GM19043 (cell line): ENCODE results near the gene APBB1IP.
"Not testable (repeated sequence)": the region's sequence is repeated elsewhere in the genome, so short reads cannot be mapped to it uniquely, and the experiment has no call there.

Source experiments
- ATAC-seq: cut with Tn5 transposase; IDR thresholded peaks from one replicate; pipeline ENCODE4 v1.9.1; 2021; ENCODE audit warnings: low read depth; ENCODE audit not compliant: unreplicated experiment

APBB1IP gene

GRCh38 chr10:26437637-26438461 lies at the start of gene APBB1IP:
TSS of gene APBB1IP (plus strand) at chr10:26438341. CDS start at chr10:26492327, 53,986 bp downstream.
- ATAC-seq: peak; percentile 48

GRCh38 chr10:26389533-26389932 lies 48.6 kb upstream of the APBB1IP start:
- ATAC-seq: no peak

- no peak for ATAC-seq
Observed at GRCh38 chr10:26391701-26392695, 46.1 kb upstream of the APBB1IP start.

GRCh38 chr10:26398353-26398752 lies 39.8 kb upstream of the APBB1IP start:
- ATAC-seq: not testable (repeated sequence)

GRCh38 chr10:26407406-26407969 lies 30.7 kb upstream of the APBB1IP start:
- no peak for ATAC-seq

- no peak for ATAC-seq
Observed at GRCh38 chr10:26408858-26409494, 29.2 kb upstream of the APBB1IP start.

- no peak for ATAC-seq
Observed at GRCh38 chr10:26410356-26410755, 27.8 kb upstream of the APBB1IP start.

- ATAC-seq: no peak
Observed at GRCh38 chr10:26412932-26413331, 25.2 kb upstream of the APBB1IP start.

- no peak for ATAC-seq
Observed at GRCh38 chr10:26413375-26413774, 24.8 kb upstream of the APBB1IP start.

- no peak for ATAC-seq
Observed at GRCh38 chr10:26417136-26417535, 21.0 kb upstream of the APBB1IP start.

- ATAC-seq: no peak
Observed at GRCh38 chr10:26422977-26423376, 15.2 kb upstream of the APBB1IP start.

- no peak for ATAC-seq
Observed at GRCh38 chr10:26423722-26424121, 14.4 kb upstream of the APBB1IP start.

GRCh38 chr10:26430641-26431163 lies 7.4 kb upstream of the APBB1IP start:
- peak; percentile 94 for ATAC-seq

GRCh38 chr10:26432938-26433337 lies 5.2 kb upstream of the APBB1IP start:
- no peak for ATAC-seq

GRCh38 chr10:26435852-26436251 lies 2.3 kb upstream of the APBB1IP start:
- no peak for ATAC-seq

- no peak for ATAC-seq
Observed at GRCh38 chr10:26436848-26437247, 1.3 kb upstream of the APBB1IP start.

GRCh38 chr10:26438534-26439341 lies 597 bp downstream of the APBB1IP start:
- ATAC-seq: peak; percentile 36

GRCh38 chr10:26439406-26440087 lies 1.4 kb downstream of the APBB1IP start:
- ATAC-seq: no peak

GRCh38 chr10:26440088-26440470 lies 1.9 kb downstream of the APBB1IP start:
- ATAC-seq: no peak
